H1 (cell line): ENCODE data around the gene CDKN1B. TPM values are rescaled to one million over a fixed set of nuclear protein-coding genes. Genes with fewer than 3 reads are reported as not detected.

Experiments used
- CTCF ChIA-PET: fragments of 300-600 bp; sonication (Branson Sonifier 250); formaldehyde crosslinking; loops from one replicate; lab custom pipeline; 2021; ENCODE audit not compliant: partially characterized antibody; lab: Charles Lee
- POLR2A ChIA-PET: fragments of 300-600 bp; sonication (Branson Sonifier 250); formaldehyde crosslinking; loops from one replicate; lab custom pipeline; 2021; ENCODE audit warnings: inconsistent platforms; ENCODE audit not compliant: partially characterized antibody; lab: Charles Lee
- DNase-seq, 2 experiments: peaks; one replicate each; pipeline versions ENCODE4 v3.0.0 to v3.0.0-alpha.2; 2010 to 2022; ENCODE audit warnings: low spot score in 2 of 2, low read depth in 1 of 2, mixed read lengths in 1 of 2
- FAIRE-seq: peaks from 2 replicates; lab custom pipeline; 2011; peaks lifted over from hg19 to GRCh38; lab: Jason Lieb, UNC
- H2AFZ ChIP-seq: 2 replicates; pipeline ENCODE4 v1.8.1; 2012; ENCODE audit warnings: low read length, inconsistent platforms
- H2AK5ac ChIP-seq: 2 replicates; pipeline ENCODE4 v1.6.1; 2013; ENCODE audit warnings: low read depth, low read length
- H2BK120ac ChIP-seq: replicated peaks from 2 replicates; pipeline ENCODE3; 2013; ENCODE audit warnings: low read depth, low read length, inconsistent platforms
- H2BK12ac ChIP-seq: 2 replicates; pipeline ENCODE4 v1.6.1; 2013; ENCODE audit warnings: low read depth, low read length
- H2BK15ac ChIP-seq: 2 replicates; pipeline ENCODE4 v1.6.1; 2013; ENCODE audit warnings: low read length
- H2BK20ac ChIP-seq: 2 replicates; pipeline ENCODE4 v1.6.1; 2013; ENCODE audit warnings: low read length
- H2BK5ac ChIP-seq: 2 replicates; pipeline ENCODE4 v1.6.1; 2013; ENCODE audit warnings: low read depth, low read length
- H3K14ac ChIP-seq: 2 replicates; pipeline ENCODE4 v1.6.1; 2013; ENCODE audit warnings: inconsistent platforms; ENCODE audit not compliant: insufficient read length
- H3K18ac ChIP-seq: 2 replicates; pipeline ENCODE4 v1.6.1; 2013; ENCODE audit warnings: low read length; ENCODE audit errors: extremely low read depth
- H3K23ac ChIP-seq: 2 replicates; pipeline ENCODE4 v1.6.1; 2013; ENCODE audit warnings: inconsistent platforms; ENCODE audit not compliant: insufficient read length
- H3K23me2 ChIP-seq: 2 replicates; pipeline ENCODE4 v1.6.1; 2013; ENCODE audit warnings: low read depth, low read length
- H3K27ac ChIP-seq: 2 replicates; pipeline ENCODE4 v1.6.1; 2011; ENCODE audit warnings: low read depth, low read length, inconsistent platforms
- H3K27me3 ChIP-seq, 4 experiments: replicated peaks in 1 of 4; 1 replicate in 1 of 4; 2 replicates in 3 of 4; pipeline versions ENCODE4 v1.6.1 to v1.8.1; 2011 to 2013; ENCODE audit warnings: low read length in 3 of 4, mild to moderate bottlenecking in 3 of 4, inconsistent platforms in 2 of 4, mixed read lengths in 2 of 4, moderate library complexity in 1 of 4; ENCODE audit not compliant: control insufficient read depth in 3 of 4, insufficient read depth in 3 of 4; ENCODE audit errors: extremely low read depth in 1 of 4
- H3K36me3 ChIP-seq, 4 experiments: 2 replicates each; pipeline versions ENCODE4 v1.6.1 to v1.8.1; 2011 to 2013; ENCODE audit warnings: mild to moderate bottlenecking in 4 of 4, low read length in 3 of 4, moderate library complexity in 2 of 4, control low read depth in 1 of 4, inconsistent platforms in 1 of 4; ENCODE audit not compliant: insufficient read depth in 4 of 4, control insufficient read depth in 2 of 4
- H3K4ac ChIP-seq: replicated peaks from 2 replicates; pipeline ENCODE3; 2013; ENCODE audit warnings: low read length, low read depth, mixed read lengths, inconsistent platforms; ENCODE audit not compliant: insufficient read length
- H3K4me1 ChIP-seq, 4 experiments: replicated peaks in 1 of 4; 1 replicate in 1 of 4; 2 replicates in 3 of 4; pipeline versions ENCODE4 v1.6.1 to v1.8.1; 2011 to 2013; ENCODE audit warnings: low read length in 3 of 4, inconsistent platforms in 2 of 4, mixed read lengths in 1 of 4; ENCODE audit not compliant: insufficient read depth in 4 of 4, control insufficient read depth in 3 of 4
- H3K4me2 ChIP-seq, 2 experiments: 2 replicates each; pipeline versions ENCODE4 v1.6.1 to v1.8.1; 2011 to 2013; ENCODE audit warnings: low read depth in 2 of 2, low read length in 2 of 2, control low read depth in 1 of 2, inconsistent platforms in 1 of 2, mild to moderate bottlenecking in 1 of 2; ENCODE audit not compliant: insufficient read depth in 1 of 2
- H3K4me3 ChIP-seq, 4 experiments: fragments of 200-600, 300-600 bp in 1 of 4; sonication (generic), shearing (Covaris generic), sonication (Bioruptor Twin) in 1 of 4; 2 replicates each; pipeline versions ENCODE4 v1.5.1 to v1.8.1; 2011 to 2016; ENCODE audit warnings: low read length in 4 of 4, low read depth in 3 of 4, control low read depth in 2 of 4, inconsistent platforms in 2 of 4, mild to moderate bottlenecking in 2 of 4, mixed read lengths in 1 of 4, moderate library complexity in 1 of 4; ENCODE audit not compliant: insufficient read depth in 2 of 4; ENCODE audit errors: extremely low read depth in 1 of 4
- H3K56ac ChIP-seq: replicated peaks from 2 replicates; pipeline ENCODE3; 2013; ENCODE audit warnings: low read depth, mild to moderate bottlenecking, mixed read lengths, low read length, inconsistent platforms; ENCODE audit not compliant: insufficient read length
- H3K79me1 ChIP-seq: 2 replicates; pipeline ENCODE4 v1.6.1; 2013; ENCODE audit warnings: low read depth, low read length, control low read depth
- H3K79me2 ChIP-seq, 2 experiments: 2 replicates each; pipeline versions ENCODE4 v1.6.1 to v1.8.1; 2012 to 2013; ENCODE audit warnings: low read length in 2 of 2, mild to moderate bottlenecking in 2 of 2, inconsistent platforms in 1 of 2; ENCODE audit not compliant: insufficient read depth in 2 of 2, control insufficient read depth in 1 of 2
- H3K9ac ChIP-seq, 4 experiments: replicated peaks in 1 of 4; 1 replicate in 1 of 4; 2 replicates in 3 of 4; pipeline versions ENCODE4 v1.6.1 to v1.8.1; 2011 to 2013; ENCODE audit warnings: low read depth in 3 of 4, low read length in 3 of 4, control low read depth in 2 of 4, mild to moderate bottlenecking in 2 of 4, moderate library complexity in 2 of 4, inconsistent platforms in 1 of 4; ENCODE audit errors: extremely low read depth in 1 of 4
- H3K9me3 ChIP-seq, 2 experiments: 2 replicates each; pipeline versions ENCODE4 v1.6.1 to v1.8.1; 2012 to 2013; ENCODE audit warnings: mild to moderate bottlenecking in 2 of 2, moderate library complexity in 2 of 2, control low read depth in 1 of 2, inconsistent platforms in 1 of 2, low read depth in 1 of 2, low read length in 1 of 2, mixed read lengths in 1 of 2; ENCODE audit not compliant: insufficient read depth in 2 of 2
- H4K20me1 ChIP-seq, 2 experiments: replicated peaks in 1 of 2; 2 replicates each; pipeline versions ENCODE3 to v1.8.1; 2011 to 2013; ENCODE audit warnings: inconsistent platforms in 2 of 2, low read length in 2 of 2, mild to moderate bottlenecking in 1 of 2; ENCODE audit not compliant: insufficient read depth in 2 of 2, control insufficient read depth in 1 of 2
- H4K5ac ChIP-seq: 2 replicates; pipeline ENCODE4 v1.6.1; 2013; ENCODE audit warnings: low read length, low read depth, mixed read lengths, inconsistent platforms; ENCODE audit not compliant: insufficient read length
- H4K8ac ChIP-seq: 2 replicates; pipeline ENCODE4 v1.8.0; 2013; ENCODE audit warnings: mild to moderate bottlenecking, moderate library complexity, low read length, inconsistent platforms; ENCODE audit not compliant: insufficient read depth; ENCODE audit errors: extremely low read depth
- H4K91ac ChIP-seq: replicated peaks from 2 replicates; pipeline ENCODE3; 2013; ENCODE audit warnings: low read length, mixed read lengths, inconsistent platforms; ENCODE audit not compliant: insufficient read length
- CBX8 ChIP-seq: fragments of 300-800, 300-1000 bp; sonication (generic); IDR thresholded peaks from 2 replicates; pipeline ENCODE4 v1.7.1; 2016; ENCODE audit warnings: low read depth, low read length, borderline replicate concordance
- FOSL1 ChIP-seq: IDR thresholded peaks from 2 replicates; pipeline ENCODE4 v1.6.1; 2011; ENCODE audit warnings: mild to moderate bottlenecking, low read depth, low read length, moderate library complexity; ENCODE audit not compliant: insufficient read depth
- RXRA ChIP-seq: IDR thresholded peaks from 2 replicates; pipeline ENCODE4 v1.6.1; 2011; ENCODE audit warnings: low read depth, mild to moderate bottlenecking, low read length, moderate library complexity; ENCODE audit not compliant: insufficient read depth
- SUZ12 ChIP-seq: fragments of 200-600 bp; sonication (generic); IDR thresholded peaks from 2 replicates; pipeline ENCODE4 v1.6.1; 2012; ENCODE audit warnings: mild to moderate bottlenecking, inconsistent platforms, low read length, moderate library complexity, mixed read lengths
- TAF7 ChIP-seq: optimal IDR thresholded peaks from 2 replicates; pipeline ENCODE3; 2011; ENCODE audit warnings: low read depth, mild to moderate bottlenecking, inconsistent platforms, low read length, moderate library complexity, borderline replicate concordance
- whole genome bisulfite sequencing, 2 experiments: shearing (Covaris generic) in 1 of 2; methylation state at CpG; one replicate each; pipeline versions ENCODE4 v1.1.6 to v1.1.7; 2013 to 2015; ENCODE audit warnings: low lambda C conversion rate in 2 of 2, mixed read lengths in 2 of 2, inconsistent platforms in 1 of 2, low coverage in 1 of 2, missing lambda C conversion rate in 1 of 2; ENCODE audit not compliant: insufficient replicate concordance in 2 of 2, insufficient coverage in 1 of 2, insufficient read length in 1 of 2; ENCODE audit errors: extremely low coverage in 1 of 2, missing lambda C conversion rate in 1 of 2; 5-methylcytosine and 5-hydroxymethylcytosine counted together
- polyA plus RNA-seq, 7 experiments: library from polyadenylated mRNA; depleted of rRNA in 3 of 7; stranded (reverse) in 5 of 7; unstranded in 2 of 7; fragments of >200 nt in 5 of 7; fragments of 200-250 nt in 2 of 7; gene quantifications; 1 replicate in 5 of 7; 2 replicates in 1 of 7; 4 replicates in 1 of 7; pipeline versions ENCODE4 v1.2.1 to v1.2.3, GENCODE V29; 2011 to 2013; ENCODE audit warnings: missing spikeins in 2 of 7, mixed read lengths in 2 of 7
- total RNA-seq: library from RNA; stranded (reverse); fragmentation: NEBNext Ultra II Directional; extraction: Animal tissue kit (Norgen Biotek cat#: 25700); gene quantifications from 2 replicates; pipeline ENCODE4 v1.2.1, GENCODE V29; 2021

The CDKN1B gene
- total and polyA plus RNA-seq, 2 of the 8 experiments (the other 6 are each of a cell fraction or from before 2014, with no cell fraction given) = 6.5 to 27.2 TPM

GRCh38 chr12:12716151-12716792 lies 896 bp upstream of the CDKN1B start:
- H4K5ac ChIP-seq = peak overlapping the region; percentile 83

More at GRCh38 chr12:12716151-12716792, 896 bp upstream of the CDKN1B start:
- TF ChIP-seq TAF7 (no peak), FOSL1 (no peak), CBX8 (no peak), SUZ12 (no peak), RXRA (no peak)
- Histone ChIP-seq H3K4me2 (peak overlapping the region; percentile 95 to 96), H2BK12ac (peak overlapping the region; percentile 91), H4K8ac (peak overlapping the region; percentile 69; the same call in 1 of the 2 replicates), H3K79me2 (peaks cover 8 to 26% of the 10 kb centered on the region in 2 experiments; a peak in 3 of 4 replicates), H3K9me3 (no peaks in the 10 kb centered on the region), H2BK5ac (0 out of 2 replicates have a peak overlapping the region, but pooled peaks have one; percentile 22), H2BK15ac (0 out of 2 replicates have a peak overlapping the region, but pooled peaks have one; percentile 76), H2BK20ac (no peak overlapping the region), H3K4me3 (peak overlapping the region; percentile 89 to 99 (median 94)), H3K18ac (peak overlapping the region; percentile 75), H3K4ac (peak overlapping the region; percentile 11), H2BK120ac (no peak overlapping the region), H4K20me1 (peaks cover 10 to 12% of the 10 kb centered on the region in 2 experiments), H2AK5ac (no peak overlapping the region; the same call in 1 of the 2 replicates), H3K23ac (no peak overlapping the region), H4K91ac (no peak overlapping the region), H3K14ac (no peak overlapping the region), H3K27me3 (peaks cover 0 to 4% (median 0%) of the 10 kb centered on the region in 4 experiments; a peak in 1 of 7 replicates), H3K23me2 (peaks cover 11% of the 10 kb centered on the region), H2AFZ (0 out of 2 replicates have a peak overlapping the region, but pooled peaks have one; percentile 84), H3K27ac (peak overlapping the region; percentile 82; the same call in 1 of the 2 replicates), H3K79me1 (peaks cover 7% of the 10 kb centered on the region; the same call in 1 of the 2 replicates), H3K56ac (no peak overlapping the region), H3K9ac (peak overlapping the region; percentile 49 to 88 (median 64); a peak in 6 of 7 replicates), H3K4me1 (peaks cover 5 to 23% (median 14%) of the 10 kb centered on the region in 4 experiments; a peak in 6 of 7 replicates), H3K36me3 (peaks cover 0 to 26% (median 10%) of the 10 kb centered on the region in 4 experiments; a peak in 6 of 8 replicates)
- FAIRE-seq = no peak
- 22% methylated on average over 14 of the region's 15 CpGs; no CpG with 5 or more reads in 1 of the 2 experiments for WGBS, 2 experiments
- POLR2A ChIA-PET = interaction anchor here (0.6 to 5.7 kb wide), 6 partner anchors 8 to 548 kb away, joined by 3 to 51 read pairs (median 3); partner anchors contain the start of genes CREBL2 and LRP6
- DNase-seq = no peak
- CTCF ChIA-PET = interaction anchor here (0.6 to 2.2 kb wide), 11 partner anchors 10 to 659 kb away, joined by 3 to 17 read pairs (median 5); no protein-coding TSS in a partner anchor
